Neural progenitor cell (in vitro differentiated cells): ENCODE measurements around the gene DIS3L2. TPM values are rescaled to one million over a fixed set of nuclear protein-coding genes. Genes with fewer than 3 reads are reported as not detected.

Source experiments
- DNase-seq: peaks from one replicate; pipeline ENCODE4 v3.0.0-alpha.2; 2016; ENCODE audit warnings: low spot score
- H2AFZ ChIP-seq: fragments of 200-600 bp; sonication (generic); replicated peaks from 2 replicates; pipeline ENCODE4 v1.6.1; 2016; ENCODE audit warnings: antibody characterized with exemption
- H3F3A ChIP-seq: fragments of 200-600 bp; sonication (generic); 2 replicates; pipeline ENCODE4 v1.6.1; 2016; ENCODE audit warnings: antibody characterized with exemption, low read depth
- H3K27ac ChIP-seq: fragments of 200-600 bp; sonication (generic); 2 replicates; pipeline ENCODE4 v1.5.1; 2016; ENCODE audit warnings: mild to moderate bottlenecking
- H3K27me3 ChIP-seq: fragments of 200-600 bp; sonication (generic); 2 replicates; pipeline ENCODE4 v1.6.1; 2016; ENCODE audit warnings: mild to moderate bottlenecking, moderate library complexity
- H3K36me3 ChIP-seq: fragments of 200-600 bp; sonication (generic); 2 replicates; pipeline ENCODE4 v1.5.1; 2016
- H3K4me1 ChIP-seq: fragments of 200-600 bp; sonication (generic); 2 replicates; pipeline ENCODE4 v1.6.1; 2016; ENCODE audit warnings: mixed run types
- H3K4me2 ChIP-seq: fragments of 200-600 bp; sonication (generic); 2 replicates; pipeline ENCODE4 v1.6.1; 2016
- H3K4me3 ChIP-seq: fragments of 200-600 bp; sonication (generic); 2 replicates; pipeline ENCODE4 v1.5.1; 2016
- H3K79me2 ChIP-seq: fragments of 200-600 bp; sonication (generic); 2 replicates; pipeline ENCODE4 v1.6.1; 2016; ENCODE audit warnings: low read depth
- H3K9ac ChIP-seq: fragments of 200-600 bp; sonication (generic); 2 replicates; pipeline ENCODE4 v1.6.1; 2016
- H3K9me3 ChIP-seq: fragments of 200-600 bp; sonication (generic); 2 replicates; pipeline ENCODE4 v1.5.1; 2016; ENCODE audit warnings: low read depth
- H4K20me1 ChIP-seq: fragments of 200-600 bp; sonication (generic); 2 replicates; pipeline ENCODE4 v1.6.1; 2016; ENCODE audit warnings: low read depth
- H3K27ac Mint-ChIP-seq: 3 replicates; pipeline ENCODE4 v1.8.0; 2021; ENCODE audit warnings: mixed read lengths
- H3K27me3 Mint-ChIP-seq: 2 replicates; pipeline ENCODE4 v1.8.0; 2022; ENCODE audit warnings: low read depth, mild to moderate bottlenecking, inconsistent platforms, moderate library complexity, mixed read lengths; ENCODE audit not compliant: insufficient read depth
- H3K36me3 Mint-ChIP-seq: 3 replicates; pipeline ENCODE4 v1.8.0; 2021; ENCODE audit warnings: mixed read lengths
- H3K4me1 Mint-ChIP-seq: 3 replicates; pipeline ENCODE4 v1.8.0; 2021; ENCODE audit warnings: mixed read lengths
- H3K4me3 Mint-ChIP-seq: 3 replicates; pipeline ENCODE4 v1.8.0; 2021; ENCODE audit warnings: mild to moderate bottlenecking, moderate library complexity, mixed read lengths
- H3K9me3 Mint-ChIP-seq: 3 replicates; pipeline ENCODE4 v1.8.0; 2020; ENCODE audit warnings: mixed read lengths
- EZH2 ChIP-seq: fragments of 200-600 bp; sonication (generic); IDR thresholded peaks from 2 replicates; pipeline ENCODE4 v1.6.1; 2017; ENCODE audit warnings: antibody characterized with exemption, mild to moderate bottlenecking, moderate library complexity
- EZH2phosphoT487 ChIP-seq: fragments of 200-600 bp; sonication (generic); IDR thresholded peaks from 2 replicates; pipeline ENCODE4 v1.6.1; 2017; ENCODE audit warnings: antibody characterized with exemption
- total RNA-seq: library from RNA; depleted of rRNA; stranded (reverse); fragments of >200 nt; gene quantifications from 2 replicates; pipeline ENCODE4 v1.2.3, GENCODE V29; 2015; ENCODE audit warnings: low replicate concordance
- TF ChIP-seq, protein P1 (sequence below): fragments of 200-600 bp; sonication (generic); IDR thresholded peaks from 2 replicates; pipeline ENCODE4 v1.5.1; 2017; ENCODE audit warnings: antibody characterized with exemption, mild to moderate bottlenecking

The DIS3L2 gene
- total RNA-seq, 1 donor from 2014 or later: 23.2 TPM

- H3K4me1 ChIP-seq: no peaks in the 10 kb centered on the region
- H3K4me3 ChIP-seq: no peak overlapping the region
- peaks cover 19% of the 10 kb centered on the region for H3K27me3 ChIP-seq
- H3K27ac ChIP-seq: no peak overlapping the region
- Mint-ChIP-seq H3K27ac (no peak overlapping the region), H3K4me3 (no peak overlapping the region), H3K27me3 (peaks cover 11% of the 10 kb centered on the region), H3K4me1 (peaks cover 17% of the 10 kb centered on the region), H3K36me3 (no peaks in the 10 kb centered on the region), H3K9me3 (no peaks in the 10 kb centered on the region)
- H4K20me1 ChIP-seq: no peaks in the 10 kb centered on the region
- no peaks in the 10 kb centered on the region for H3K9me3 ChIP-seq
- no peaks in the 10 kb centered on the region for H3K79me2 ChIP-seq
- no peak overlapping the region for H2AFZ ChIP-seq
- TF ChIP-seq EZH2 (no peak), EZH2phosphoT487 (no peak)
- TF ChIP-seq, protein P1, sequence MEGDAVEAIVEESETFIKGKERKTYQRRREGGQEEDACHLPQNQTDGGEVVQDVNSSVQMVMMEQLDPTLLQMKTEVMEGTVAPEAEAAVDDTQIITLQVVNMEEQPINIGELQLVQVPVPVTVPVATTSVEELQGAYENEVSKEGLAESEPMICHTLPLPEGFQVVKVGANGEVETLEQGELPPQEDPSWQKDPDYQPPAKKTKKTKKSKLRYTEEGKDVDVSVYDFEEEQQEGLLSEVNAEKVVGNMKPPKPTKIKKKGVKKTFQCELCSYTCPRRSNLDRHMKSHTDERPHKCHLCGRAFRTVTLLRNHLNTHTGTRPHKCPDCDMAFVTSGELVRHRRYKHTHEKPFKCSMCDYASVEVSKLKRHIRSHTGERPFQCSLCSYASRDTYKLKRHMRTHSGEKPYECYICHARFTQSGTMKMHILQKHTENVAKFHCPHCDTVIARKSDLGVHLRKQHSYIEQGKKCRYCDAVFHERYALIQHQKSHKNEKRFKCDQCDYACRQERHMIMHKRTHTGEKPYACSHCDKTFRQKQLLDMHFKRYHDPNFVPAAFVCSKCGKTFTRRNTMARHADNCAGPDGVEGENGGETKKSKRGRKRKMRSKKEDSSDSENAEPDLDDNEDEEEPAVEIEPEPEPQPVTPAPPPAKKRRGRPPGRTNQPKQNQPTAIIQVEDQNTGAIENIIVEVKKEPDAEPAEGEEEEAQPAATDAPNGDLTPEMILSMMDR: no peak
- H3K4me2 ChIP-seq: no peak overlapping the region
- H3F3A ChIP-seq: no peaks in the 10 kb centered on the region
- no peak for DNase-seq
- no peaks in the 10 kb centered on the region for H3K36me3 ChIP-seq
- H3K9ac ChIP-seq: no peak overlapping the region
Measured at GRCh38 chr2:231919341-231920035, 42.0 kb upstream of the DIS3L2 start.

- Histone ChIP-seq H3K4me2 (no peak overlapping the region), H4K20me1 (no peaks in the 10 kb centered on the region), H3K79me2 (no peaks in the 10 kb centered on the region), H3K4me1 (peaks cover under 1% of the 10 kb centered on the region), H3K9ac (no peak overlapping the region), H3K27me3 (peaks cover 28% of the 10 kb centered on the region), H3K9me3 (no peaks in the 10 kb centered on the region), H3K36me3 (no peaks in the 10 kb centered on the region), H3K27ac (no peak overlapping the region), H2AFZ (no peak overlapping the region), H3F3A (no peaks in the 10 kb centered on the region), H3K4me3 (no peak overlapping the region)
- no peak overlapping the region for H3K4me3 Mint-ChIP-seq
- peaks cover 15% of the 10 kb centered on the region for H3K27me3 Mint-ChIP-seq
- no peak overlapping the region for H3K27ac Mint-ChIP-seq
- H3K9me3 Mint-ChIP-seq: no peaks in the 10 kb centered on the region
- no peak for DNase-seq
- no peak for TF ChIP-seq EZH2
- TF ChIP-seq, protein P1: no peak
- TF ChIP-seq EZH2phosphoT487: no peak
- H3K4me1 Mint-ChIP-seq: peaks cover 17% of the 10 kb centered on the region
- H3K36me3 Mint-ChIP-seq: no peaks in the 10 kb centered on the region
Measured at GRCh38 chr2:231920366-231920765, 41.1 kb upstream of the DIS3L2 start.

GRCh38 chr2:231920795-231921194 lies 40.7 kb upstream of the DIS3L2 start:
- H4K20me1 ChIP-seq: no peaks in the 10 kb centered on the region
- no peak overlapping the region for H3K4me2 ChIP-seq
- peaks cover 4% of the 10 kb centered on the region for H3K4me1 ChIP-seq
- DNase-seq: no peak
- H3K79me2 ChIP-seq: no peaks in the 10 kb centered on the region
- H3F3A ChIP-seq: no peaks in the 10 kb centered on the region
- H3K27me3 ChIP-seq: peaks cover 32% of the 10 kb centered on the region
- Mint-ChIP-seq H3K4me3 (no peak overlapping the region), H3K9me3 (no peaks in the 10 kb centered on the region), H3K36me3 (no peaks in the 10 kb centered on the region), H3K27ac (no peak overlapping the region), H3K27me3 (peaks cover 15% of the 10 kb centered on the region), H3K4me1 (peaks cover 17% of the 10 kb centered on the region)
- H3K9me3 ChIP-seq: no peaks in the 10 kb centered on the region
- TF ChIP-seq EZH2: no peak
- TF ChIP-seq, protein P1: no peak
- no peak for TF ChIP-seq EZH2phosphoT487
- no peak overlapping the region for H2AFZ ChIP-seq
- no peak overlapping the region for H3K9ac ChIP-seq
- no peaks in the 10 kb centered on the region for H3K36me3 ChIP-seq
- H3K4me3 ChIP-seq: no peak overlapping the region
- no peak overlapping the region for H3K27ac ChIP-seq
